Measurements from ENCODE around the gene CBLB.

Gene CBLB

DNA sequence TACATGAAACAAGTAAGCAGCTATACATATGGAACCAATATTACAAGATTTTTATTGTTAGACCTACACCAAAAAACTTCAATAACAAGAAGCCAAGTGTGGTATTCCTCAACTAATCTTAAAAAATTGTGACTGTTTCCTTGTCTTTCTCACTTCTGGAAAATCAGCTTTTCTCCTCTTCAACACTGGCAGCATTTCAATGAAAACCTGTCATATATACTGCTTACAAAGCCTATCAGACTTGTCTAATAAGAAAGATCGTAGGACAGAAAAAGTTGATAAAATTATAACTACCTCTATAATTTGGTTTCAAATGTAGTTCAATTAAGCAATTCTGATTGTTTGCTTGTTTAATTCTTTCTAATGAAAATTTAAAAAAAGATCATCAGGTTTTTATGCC, 55.1 kb downstream of the CBLB start:
- DNase-seq, result no peak

DNA sequence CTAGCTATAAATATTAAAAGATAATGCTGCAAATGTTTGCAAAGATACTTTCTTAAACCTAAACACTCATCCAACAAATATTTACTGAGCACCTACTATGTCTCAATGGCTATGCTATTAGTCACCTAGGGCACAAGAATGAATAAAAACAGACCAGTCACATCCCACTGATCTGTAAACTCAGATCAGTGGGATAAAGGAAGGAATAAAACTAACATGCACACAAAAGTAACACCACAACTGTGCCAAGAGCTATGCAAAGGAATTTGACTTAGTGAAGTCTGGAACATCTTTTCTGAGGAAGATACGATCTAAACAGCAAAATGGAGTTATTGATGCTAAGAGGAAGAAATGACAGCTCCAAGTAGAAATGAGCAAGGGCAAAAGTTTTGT, 56.6 kb downstream of the CBLB start:
- DNase-seq, result no peak

DNA sequence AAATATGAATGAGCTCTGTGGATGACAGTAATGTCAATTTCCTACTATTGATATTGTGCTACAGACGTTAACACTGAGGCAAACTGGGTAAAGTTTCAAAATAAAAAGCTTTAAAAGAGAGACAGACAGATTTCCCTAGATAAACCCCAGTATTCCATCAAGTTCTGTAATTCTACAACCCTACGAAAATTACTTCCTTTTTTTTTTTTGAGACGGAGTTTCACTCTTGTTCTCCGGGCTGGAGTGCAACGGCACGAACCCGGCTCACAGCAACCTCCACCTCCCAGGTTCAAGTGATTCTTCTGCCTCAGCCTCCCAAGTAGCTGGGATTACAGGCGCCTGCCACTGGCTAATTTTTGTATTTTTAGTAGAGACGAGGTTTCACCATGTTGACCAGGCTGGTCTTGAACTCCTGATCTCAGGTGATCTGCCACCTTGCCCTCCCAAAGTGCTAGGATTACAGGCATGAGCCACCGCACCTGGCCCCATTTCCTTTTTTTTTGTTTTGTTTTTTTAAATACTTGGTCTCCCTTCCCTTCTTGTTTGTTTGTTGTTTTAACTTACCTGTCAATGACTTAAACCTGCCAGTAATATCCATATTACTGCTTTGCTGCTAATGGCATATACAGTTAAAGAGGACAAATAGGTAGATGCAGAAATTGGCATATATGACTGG, 57.2 kb downstream of the CBLB start:
- no peak for DNase-seq

DNA sequence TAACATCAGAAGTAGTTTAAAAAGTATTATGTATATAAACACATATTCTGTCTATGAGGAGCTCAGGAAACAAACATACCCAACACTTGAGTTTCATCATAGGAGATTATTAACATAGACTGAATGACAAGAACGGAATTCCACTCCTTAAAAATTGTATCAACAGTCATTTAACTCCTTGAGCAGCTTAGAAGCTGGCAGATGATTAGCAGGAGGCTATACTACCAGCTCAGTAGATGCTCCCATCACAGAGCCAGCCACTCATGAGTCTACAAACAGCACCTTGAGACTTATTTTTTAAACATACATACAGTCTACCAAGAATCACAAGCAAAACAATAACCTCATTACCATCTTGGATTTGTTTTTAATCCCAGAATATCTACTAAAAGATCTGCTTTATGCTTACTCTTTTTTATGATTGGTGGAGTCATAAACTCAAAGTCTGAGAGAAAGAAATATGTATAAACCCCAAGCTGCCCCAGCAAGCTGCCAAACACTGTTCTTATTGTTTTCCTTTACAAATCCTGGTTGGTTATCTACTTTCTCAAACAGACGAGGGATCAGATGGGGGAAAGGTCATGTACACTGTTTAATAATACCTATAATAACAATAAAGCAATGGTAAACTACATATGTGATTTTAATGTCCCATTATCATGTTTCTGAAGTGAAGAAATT, 59.5 kb downstream of the CBLB start:
- DNase-seq, result no peak

DNA sequence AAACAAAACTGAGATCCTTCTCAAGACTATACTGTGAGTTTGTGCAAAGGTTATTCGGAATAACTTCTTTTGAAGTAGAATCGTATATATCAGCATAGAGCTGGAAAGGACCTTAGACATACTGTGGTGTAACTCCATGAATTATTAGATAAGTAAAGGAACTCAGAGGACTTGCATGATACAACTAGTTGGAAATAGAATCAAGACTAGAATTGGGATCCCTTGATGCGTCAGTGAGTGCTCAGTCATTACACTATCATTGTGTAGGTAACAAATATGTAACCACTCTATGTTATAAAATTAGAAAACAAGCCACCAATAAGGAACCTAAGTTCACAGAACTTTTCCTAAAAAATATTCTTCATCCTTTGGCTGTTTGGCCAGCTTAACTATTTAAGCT, 61.1 kb downstream of the CBLB start:
- DNase-seq, result no peak

DNA sequence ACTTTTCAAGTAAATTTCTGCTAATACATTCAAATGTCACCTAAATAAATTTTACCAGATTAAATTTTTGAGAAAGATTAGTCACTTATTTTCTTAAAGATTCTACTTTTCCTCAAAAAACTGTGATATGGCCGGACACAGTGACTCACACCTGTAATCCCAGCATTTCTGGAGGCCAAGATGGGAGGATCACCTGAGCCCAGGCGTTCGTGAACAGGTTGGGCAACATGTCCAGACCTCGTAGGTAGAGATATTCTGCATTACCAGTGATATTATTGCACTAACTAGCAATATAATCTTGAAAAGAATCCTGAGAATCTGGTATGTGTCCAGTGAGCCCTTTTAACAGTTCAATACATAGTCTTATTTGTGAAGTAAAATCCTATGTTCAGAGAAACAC, 61.7 kb downstream of the CBLB start:
- DNase-seq, result no peak

DNA sequence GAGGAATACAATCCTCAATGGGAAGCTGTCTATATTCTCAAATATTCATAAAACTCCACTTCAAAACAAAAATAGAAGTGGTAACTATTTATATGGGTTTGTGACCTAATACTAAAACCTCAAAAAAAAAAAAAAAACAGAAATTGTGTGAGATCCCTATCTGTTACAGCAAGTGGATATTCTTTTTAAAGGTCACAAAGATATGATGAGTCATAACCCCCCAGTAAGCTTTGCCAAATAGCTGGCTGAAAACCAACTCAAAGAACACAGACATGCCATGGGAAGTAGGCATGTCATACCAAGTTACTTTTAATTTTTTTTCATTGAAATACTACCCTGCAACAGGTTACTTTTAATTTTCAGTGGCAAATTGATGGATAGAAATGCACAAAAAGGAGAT, 62.5 kb downstream of the CBLB start:
- no peak for DNase-seq

DNA sequence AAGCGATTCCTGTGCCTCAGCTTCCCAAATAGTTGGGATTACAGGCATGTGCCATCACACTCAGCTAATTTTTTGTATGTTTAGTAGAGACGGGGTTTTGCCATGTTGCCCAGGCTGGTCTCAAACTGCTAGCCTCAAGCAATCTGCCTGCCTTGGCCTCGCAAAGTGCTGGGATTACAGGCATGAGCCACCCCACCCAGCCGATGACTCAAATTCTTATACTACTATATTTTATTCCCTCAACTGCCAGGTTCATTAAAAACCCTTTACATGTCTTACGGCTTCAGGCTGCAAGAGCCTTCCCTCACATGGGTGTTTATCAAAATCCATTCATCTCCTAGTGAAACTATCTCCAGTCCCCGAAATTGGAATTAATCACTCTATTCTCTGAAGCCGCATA, 63.4 kb downstream of the CBLB start:
- DNase-seq, result no peak

DNA sequence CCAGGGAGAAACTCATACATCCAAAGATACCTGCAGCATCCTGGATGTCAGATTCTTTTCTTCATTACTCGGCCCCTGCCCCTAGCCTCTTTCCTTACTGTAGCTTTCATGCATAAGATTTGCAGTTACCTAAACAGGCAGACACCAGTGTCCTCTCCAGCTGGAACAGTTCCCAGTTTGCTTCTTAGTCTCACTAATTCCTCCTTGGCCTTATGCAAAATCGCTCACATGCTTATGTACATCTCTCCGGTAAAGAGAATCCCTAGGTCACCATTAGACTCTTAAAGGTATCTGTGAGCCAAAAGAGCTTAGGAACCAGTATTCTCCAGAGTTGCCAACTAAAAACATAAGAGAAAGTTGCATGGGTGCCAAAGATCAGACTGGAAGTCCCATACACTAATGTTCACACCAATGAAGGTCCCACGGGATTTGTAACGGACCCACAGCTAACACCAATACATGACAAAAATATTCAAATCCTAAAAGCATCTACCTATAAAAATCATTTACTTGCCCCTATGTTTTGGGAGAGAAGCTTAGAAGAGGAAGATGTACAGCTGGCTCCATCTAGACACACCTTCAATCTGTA, 66.6 kb downstream of the CBLB start:
- DNase-seq, result no peak

DNA sequence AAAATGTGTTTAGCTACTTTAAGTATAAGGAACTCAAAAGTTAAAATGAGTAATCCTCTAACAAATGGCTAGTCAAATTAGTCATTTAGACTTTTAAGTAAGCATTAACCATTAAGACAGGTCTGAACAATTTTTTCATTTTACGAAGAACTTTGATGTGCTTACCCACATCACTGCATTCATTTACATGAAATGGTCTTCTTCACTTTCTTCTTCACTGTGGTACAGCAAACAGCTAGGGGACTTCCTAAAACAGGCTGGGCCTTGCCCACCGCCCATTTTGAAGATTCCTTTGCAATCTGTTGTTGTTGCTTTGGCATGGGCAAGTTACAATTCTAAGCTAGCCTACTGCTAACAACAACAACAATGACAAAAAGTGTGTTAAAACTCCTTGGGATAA, 67.4 kb downstream of the CBLB start:
- no peak for DNase-seq

DNA sequence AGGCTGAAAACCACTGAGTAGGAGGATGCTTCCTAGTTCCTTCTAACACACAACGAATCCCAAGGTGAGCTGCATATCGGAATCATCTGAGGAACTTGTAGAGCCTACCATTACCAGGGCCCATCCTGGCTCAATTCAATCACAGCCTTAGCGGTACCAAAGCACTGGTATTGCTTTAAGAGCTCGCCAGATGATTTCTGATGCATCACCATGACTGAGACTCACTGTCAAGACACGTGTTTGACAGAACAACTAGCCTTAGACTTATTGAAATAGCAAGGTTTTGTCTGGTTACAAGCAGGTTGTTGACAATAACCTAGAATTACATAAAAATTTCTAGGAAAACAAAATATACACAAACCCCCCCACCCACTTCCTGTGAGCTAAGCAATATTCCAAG, 68.5 kb downstream of the CBLB start:
- DNase-seq, result no peak

DNA sequence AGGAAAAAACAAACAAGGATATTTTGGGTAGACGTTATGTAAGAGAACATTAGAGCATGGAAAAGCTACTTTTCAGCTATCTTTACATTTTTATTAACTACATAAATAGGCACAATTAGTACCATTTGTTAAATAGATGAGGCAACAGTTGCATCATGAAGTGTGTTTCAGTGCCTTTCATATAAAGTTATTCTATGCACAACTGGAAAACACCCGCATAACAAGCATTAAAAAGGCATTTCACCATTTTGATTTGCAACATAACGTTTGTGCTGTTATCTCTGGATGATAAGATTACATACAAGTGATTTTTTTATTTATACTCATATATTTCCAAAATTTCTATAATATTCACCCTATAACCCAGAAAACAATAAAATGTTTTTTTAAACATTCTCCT, 69.5 kb downstream of the CBLB start:
- no peak for DNase-seq

DNA sequence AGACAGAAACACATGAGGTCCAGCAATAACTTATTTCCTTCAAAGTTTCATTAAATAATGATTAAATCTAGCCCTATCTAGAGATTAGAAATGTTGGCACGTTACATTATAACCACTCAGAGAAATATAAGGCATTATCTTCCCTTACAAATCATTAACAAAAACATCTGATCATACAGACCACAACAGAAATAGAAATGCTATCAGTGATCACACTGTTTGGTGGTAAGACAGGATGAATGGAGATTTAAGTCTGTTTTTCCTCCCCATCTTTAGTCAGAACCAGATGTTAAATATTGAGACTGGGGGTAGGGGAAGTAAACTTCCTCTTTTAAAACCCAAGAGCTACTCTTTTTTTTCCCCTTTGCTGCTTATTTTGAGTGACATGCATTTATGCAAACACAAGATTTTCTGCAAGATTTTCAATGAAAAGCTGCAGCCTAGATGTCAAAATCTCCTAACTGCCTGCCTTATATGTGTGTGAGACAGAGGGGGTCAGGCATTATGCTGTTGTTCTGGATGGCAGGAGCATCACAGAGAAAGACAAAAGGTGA, 70.4 kb downstream of the CBLB start:
- no peak for DNase-seq

DNA sequence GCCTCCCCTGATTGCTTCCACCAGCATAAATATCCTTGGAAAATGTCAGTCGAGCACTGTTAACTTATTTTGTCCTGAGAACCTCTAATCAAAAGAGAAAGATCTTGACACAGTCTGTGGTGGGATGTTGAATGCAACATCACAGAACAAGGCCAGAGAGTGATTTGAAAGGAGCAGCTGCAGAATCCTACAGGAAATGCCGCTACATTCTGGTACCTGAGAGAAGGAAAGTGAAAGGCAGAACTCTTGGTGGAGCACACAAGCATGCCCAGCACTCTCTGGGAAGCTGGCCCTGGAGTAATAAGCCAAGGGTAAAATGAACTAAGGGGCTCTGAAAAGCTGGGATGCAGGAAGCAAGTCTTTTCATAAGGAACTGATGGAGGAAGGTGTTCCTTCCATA, 75.8 kb downstream of the CBLB start:
- no peak for DNase-seq

DNA sequence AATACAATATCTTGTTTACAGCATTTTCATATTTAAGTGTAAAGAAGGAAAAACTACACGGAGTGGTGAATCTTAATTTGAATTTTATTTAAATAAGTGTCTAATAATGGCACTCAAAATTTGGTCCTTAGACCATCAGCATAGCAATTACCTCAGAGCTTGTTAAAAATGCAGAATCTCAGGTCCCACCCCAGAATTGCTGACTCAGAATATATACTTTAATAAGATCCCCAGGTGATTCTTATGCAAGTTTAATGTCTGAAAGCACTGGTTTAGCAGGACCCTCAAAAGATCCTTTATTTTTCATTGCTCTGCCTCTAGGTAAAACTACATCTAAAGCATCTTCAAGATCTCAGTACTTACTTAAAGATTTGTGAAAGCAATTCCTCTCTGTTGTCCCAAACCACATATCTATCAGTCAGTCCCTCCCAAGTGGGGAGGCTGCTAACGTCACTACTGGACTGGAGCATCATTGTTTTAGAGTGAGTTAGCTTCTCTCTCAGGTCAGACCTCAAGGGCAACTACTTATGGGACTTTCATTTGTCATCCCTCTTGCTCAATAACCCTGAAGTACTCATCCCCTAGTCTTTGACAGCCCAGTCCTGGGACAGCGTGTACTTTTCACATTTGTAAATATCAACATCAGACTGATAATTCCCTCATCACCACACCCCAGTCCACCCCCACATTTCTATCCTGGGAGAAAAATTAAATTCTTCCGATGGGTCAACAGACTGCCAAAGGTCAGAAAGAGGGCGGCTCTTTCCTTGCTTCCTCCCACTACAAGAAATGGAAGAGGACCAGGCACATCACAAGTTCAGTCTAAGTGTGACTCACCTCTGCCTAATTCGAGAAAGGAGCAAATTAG, 76.7 kb downstream of the CBLB start:
- DNase-seq, result no peak

DNA sequence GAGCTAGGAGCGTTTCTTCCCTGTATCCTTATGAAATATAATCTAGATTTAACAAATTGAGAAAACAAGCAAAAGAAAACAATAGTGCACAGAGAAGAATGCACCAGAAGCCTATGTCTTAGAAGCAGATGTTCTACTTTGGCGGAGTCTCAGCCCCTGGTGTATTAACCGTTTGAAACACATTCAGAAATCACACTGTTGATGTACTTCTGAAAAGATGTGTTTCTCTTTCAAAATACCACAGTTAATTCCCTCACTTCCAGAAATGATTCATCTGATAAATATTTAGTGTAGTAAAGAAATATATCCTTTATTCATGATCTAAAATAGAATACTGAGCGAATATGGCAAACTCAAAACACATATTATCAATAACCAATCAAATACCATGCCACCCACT, 77.7 kb downstream of the CBLB start:
- DNase-seq, result no peak

DNA sequence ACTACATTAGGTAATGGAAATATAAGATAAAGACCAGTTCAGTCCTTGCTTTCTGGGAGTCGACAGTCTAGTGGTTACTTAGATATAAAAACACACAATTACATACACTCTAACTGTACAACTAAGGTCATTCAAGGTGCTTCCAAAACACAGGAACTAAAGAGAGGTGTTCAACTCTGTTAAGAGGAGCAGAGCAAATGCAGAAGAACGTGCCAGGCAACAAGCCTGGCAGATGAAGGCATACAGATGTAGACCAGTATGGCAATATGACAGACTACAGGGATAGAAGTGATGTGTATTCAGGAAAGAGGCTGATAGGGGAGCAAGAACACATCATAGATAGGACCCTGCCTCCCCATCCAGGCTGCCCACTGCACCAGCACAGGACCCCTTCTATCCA, 78.3 kb downstream of the CBLB start:
- no peak for DNase-seq

DNA sequence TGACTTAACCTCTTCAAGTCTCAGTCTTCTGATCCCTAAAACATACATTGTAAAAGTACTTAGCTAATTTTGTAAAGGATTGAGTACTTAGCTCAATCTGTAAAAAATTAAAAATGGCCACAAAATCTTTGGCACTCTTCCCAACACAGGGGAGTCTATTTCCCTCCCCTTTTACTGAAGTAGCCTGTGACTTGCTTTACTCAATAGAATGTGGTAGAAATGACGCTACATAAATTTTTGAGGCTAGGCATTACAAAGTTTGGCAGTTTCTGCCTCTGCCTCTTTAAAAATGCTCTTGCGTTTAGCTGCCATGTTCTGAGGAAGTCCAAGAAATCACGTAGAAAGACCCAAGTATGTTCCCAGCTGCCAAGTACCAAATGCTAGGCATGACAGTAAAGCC, 80.2 kb downstream of the CBLB start:
- no peak for DNase-seq

DNA sequence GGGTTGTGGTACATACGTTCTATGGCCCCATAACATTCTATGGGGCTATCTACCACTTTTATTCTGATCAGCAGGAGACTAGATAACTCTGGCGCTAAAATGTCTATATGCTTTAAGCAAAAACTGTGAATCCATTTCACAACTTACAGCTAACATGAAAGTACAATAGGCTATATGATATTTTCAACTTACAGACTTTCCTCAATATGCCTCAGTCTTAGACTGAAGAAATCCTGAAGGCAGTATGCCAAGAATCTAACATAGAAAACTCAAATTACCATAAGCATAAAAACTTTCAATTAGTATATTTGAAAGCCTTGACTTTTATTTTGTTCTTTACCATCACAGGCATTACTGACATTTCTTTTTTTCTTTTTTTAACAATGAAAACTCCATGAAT, 81.4 kb downstream of the CBLB start:
- no peak for DNase-seq

DNA sequence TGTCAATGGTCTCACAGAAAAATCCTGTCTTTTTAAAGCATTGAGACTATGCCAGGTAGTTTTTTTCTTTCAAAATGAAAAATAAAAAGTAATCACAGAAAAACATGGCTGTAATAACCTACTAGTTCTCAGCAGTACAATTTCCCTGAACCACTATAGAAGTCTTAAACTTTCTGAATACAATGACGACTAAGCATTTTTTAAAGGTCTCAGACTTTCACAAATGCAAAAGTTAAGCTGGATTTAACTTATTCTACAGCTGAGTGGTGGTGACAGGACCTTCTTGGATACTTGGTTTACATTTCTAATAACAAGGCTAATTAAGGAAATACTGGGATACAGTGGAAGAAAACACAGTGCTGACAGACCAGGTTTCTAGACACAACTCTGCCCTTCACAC, 81.8 kb downstream of the CBLB start:
- DNase-seq, result no peak

DNA sequence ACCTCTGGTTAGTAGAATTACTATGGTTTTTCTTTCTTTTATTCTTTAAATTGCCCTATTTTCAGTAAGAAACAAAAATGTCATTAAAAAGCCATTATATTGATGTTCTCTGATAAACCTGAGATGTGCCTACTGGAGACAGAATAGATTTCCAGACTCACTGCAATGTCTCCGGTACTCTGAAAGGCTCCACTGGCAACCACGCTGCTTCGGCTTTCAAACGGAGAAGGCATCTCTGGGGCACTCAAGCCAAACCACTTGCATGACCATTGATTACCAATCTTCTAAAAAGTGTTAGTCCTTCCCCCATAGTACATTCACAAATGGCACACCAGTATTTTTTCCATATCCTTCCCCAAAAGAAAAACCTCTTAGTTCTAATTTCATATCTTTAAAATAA, 82.6 kb downstream of the CBLB start:
- no peak for DNase-seq

DNA sequence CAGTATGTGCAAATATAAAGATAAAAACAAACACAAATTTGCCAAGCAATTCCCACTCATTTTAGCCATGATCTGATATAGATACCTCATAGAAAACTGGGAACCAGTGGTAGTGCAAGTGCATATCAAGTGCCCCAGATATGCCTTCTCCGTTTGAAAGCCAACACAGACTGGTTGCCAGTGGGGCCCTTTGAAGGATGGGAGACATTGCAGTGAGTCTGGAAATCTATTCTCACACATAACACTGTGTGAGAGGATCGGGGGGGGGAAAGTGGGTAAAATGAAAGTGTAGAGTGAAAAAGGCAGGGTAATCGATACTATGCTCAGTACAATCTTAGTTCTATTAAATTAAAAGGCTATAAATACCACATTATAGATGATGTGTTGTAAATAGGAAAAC, 83.0 kb downstream of the CBLB start:
- no peak for DNase-seq

DNA sequence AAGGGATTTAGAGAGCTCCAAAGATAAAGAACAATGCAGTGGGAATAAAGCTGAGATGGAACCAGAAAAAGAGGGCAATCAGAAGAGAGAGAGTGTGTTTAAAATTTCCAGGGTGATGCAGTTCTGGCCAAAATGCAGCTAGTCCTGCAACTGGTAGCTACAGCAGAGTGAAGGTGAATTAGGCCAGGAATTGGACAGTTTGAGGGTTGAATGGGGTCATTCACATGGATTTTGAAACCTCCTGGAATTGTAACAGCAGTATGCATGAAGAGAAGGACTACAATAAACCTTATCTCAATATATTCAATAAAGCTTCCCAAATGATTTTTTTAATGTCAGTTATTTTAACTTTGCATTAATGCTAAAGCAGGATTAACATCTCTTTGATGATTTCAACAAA, 85.2 kb downstream of the CBLB start:
- no peak for DNase-seq

All from effector CD8-positive, alpha-beta T cell (primary cell).